ENCODE results near the gene PRTG.
A peak's percentile ranks its signal among the peaks of the same experiment; 100 is the strongest.
"Not testable (repeated sequence)": the region's sequence is repeated elsewhere in the genome, so short reads cannot be mapped to it uniquely, and the experiment has no call there.

The PRTG gene

DNA sequence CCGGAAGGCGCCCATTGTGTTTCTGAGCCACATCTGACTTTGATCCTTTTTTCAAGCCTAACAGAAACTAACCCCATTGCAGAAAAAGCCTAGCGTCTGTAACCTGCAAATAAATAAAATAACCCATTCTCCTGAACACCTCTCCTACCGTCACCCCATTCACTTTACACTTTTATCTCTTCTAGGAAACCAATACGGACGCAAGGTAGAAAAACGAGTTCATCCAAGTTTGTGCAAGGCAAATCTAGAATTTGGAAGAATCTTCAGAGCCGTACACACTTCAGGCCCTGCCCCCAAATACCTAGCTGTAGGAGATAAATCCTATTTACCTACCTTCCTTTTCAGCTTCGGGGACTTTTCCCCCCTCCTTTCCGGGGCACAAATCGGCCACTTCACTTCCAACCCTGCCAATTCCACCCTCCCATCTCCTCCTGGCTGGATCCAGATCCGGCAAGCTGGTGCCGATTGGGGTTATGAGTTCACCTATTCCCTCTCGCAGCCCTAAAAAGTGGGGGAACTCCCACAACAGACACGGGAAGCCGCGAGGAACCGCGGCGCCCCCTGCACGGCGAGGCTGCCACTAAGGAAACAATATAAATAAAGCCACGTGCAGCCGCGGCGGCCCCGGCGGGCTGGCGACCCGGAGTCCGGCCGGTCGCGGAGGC is 987 bp downstream of the PRTG start:
- DNase-seq (ENCODE audit: low spot score) = peak; percentile 73

- peak; percentile 56 for DNase-seq (ENCODE audit: low spot score)
These were observed 1.7 kb downstream of the PRTG start for GRCh38 chr15:55740981-55741832.

DNA sequence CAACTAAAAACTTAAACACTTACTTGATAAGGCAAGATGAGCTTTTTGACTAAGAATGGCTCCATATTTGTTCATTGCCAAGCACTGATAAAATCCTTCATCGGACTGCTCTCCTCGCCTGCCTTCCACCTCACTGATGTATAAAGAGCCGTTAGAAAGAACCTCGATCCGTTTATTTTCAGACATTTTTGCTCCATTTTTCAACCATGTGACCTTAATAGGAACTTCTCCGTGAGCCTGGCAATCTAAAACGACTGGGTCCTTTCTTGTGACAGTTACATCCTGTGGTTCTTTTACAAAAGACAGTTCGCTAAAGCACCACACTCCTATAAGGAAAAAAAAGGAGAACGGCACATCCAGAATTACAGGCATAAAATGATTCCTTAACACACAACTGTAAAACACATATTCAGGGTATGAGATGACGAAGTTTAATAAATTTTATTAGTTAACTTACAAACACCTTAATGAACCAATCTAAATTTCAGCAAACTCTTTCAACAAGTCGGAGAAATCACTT is 2.5 kb downstream of the PRTG start:
- no peak for DNase-seq (ENCODE audit: low spot score)

GRCh38 chr15:55739641-55740040 is 3.3 kb downstream of the PRTG start:
- DNase-seq (ENCODE audit: low spot score) = no peak

DNA sequence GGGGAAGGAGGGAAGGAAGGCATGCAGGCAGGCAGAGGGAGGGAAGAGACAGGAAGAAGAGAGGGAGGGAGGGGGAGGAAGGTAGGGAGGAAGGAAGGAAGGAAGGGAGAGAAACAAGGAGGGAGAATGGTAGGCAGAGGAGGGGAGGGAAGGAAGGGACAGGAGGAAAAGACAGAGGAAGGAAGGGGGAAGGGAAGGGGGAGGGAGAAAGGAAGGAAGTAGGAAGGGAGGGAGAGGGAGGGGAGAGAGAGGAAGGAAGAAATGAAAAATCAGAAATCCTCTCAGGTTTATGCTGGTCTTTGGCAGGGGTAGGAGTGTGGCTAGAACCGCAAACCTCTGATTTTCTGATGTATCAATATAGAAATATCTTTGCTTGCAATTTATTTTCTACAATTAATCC is 4.2 kb downstream of the PRTG start:
- no peak for DNase-seq (ENCODE audit: low spot score)

DNA sequence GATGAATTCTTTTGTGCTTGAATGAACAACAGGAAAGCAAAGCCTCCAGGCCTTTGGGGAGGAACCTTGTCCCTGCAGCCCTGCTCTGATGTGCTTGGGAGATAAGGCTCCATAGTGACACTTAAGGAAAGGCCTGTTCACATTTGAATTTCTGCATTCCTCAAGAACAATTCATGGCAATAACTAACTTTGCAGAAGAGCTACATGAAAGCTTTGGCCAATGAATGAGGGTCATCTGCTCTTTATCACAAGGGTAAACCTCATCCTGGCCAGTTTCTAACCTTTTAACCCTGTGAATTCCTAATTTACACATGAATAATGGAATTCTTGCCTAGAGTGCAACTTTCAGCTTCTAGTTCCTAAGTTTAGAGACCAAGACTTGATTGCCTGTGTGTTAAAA is 5.6 kb downstream of the PRTG start:
- no peak for DNase-seq (ENCODE audit: low spot score)

- DNase-seq (ENCODE audit: low spot score) = no peak
These were observed 6.2 kb downstream of the PRTG start for GRCh38 chr15:55736756-55737155.

DNA sequence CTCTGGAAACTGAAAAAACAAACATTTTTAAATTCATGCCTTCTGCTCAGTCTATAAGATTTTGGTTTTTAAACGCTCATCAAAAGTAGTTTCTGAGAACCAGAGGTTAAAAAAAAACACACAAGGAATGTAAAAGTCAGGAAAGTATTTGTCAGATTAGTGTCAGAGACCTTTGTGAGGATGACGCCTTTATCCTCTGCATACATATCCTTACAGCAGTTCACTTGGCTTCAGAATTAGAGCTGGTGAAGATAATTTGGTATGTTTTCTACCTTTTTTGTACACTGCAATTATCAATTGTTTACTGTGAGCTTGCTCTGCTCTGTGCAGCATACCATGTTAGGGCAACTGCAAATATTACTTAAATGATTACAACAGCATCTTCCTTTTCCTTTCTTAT is 8.3 kb downstream of the PRTG start:
- no peak for DNase-seq (ENCODE audit: low spot score)

DNA sequence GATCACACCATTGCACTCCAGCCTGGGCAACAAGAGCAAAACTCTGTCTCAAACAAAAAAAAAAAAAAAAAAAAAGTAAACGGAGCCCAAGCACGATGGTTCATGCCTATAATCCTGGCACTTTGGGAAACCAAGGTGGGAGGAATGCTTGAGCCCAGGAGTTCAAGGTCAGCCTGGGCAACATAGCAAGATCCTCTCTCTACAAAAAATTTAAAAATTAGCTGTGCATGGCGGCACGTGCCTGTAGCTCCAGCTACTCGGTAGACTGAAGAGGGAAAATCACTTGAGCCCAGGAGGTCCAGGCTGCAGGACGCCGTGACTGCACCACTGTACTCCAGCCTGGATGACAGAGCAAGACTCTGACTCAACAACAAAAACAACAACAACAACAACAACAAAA is 9.5 kb downstream of the PRTG start:
- DNase-seq (ENCODE audit: low spot score) = not testable (repeated sequence)

DNA sequence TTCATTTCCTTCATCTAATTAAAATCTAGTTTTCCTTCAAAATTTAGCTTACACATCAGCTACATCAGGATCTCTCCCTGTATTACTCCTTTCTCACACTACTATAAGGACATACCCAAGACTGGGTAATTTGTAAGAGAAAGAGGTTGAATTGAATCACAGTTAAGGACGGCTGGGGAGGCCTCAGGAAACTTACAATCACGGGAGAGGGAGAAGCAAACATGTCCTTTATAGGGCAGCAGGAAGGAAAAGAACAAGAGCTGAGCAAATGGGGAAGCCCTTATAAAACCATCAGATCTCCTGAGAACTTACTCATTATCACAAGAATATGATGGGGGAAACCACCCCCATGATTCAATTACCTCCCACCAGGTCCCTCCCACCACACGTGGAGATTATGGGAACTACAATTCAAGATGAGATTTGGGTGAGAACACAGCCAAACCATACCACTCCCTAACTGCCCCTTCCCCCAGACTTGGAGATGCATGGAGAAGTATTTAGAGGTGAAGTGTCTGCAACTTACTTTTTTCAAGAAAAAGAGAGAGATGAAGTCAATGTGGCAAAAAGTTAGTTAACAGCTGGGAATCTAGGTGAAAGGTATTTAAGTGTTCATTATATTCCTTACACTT is 21.3 kb downstream of the PRTG start:
- DNase-seq (ENCODE audit: low spot score) = no peak

- no peak for DNase-seq (ENCODE audit: low spot score)
These were observed 27.4 kb downstream of the PRTG start for GRCh38 chr15:55715355-55716076.

DNA sequence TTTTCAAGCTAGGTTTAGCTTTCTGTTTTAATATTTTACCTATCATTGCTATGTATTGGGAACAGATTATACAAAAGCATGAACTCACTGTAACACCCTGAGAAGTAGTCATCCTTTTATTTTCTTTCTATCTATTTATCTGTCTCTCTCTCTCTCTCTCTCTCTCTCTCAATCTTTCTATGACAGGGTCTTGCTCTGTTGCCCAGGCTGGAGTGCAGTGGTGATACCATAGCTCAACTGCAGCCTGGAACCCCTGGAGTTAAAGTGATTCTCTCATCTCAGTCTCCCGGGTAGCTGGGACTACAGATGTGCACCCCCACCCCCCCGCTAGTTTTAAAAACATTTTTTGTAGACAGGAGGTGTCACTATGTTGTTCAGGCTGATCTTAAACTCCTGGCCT is 28.9 kb downstream of the PRTG start:
- DNase-seq (ENCODE audit: low spot score) = no peak

GRCh38 chr15:55712363-55712762 is 30.6 kb downstream of the PRTG start:
- no peak for DNase-seq (ENCODE audit: low spot score)

DNA sequence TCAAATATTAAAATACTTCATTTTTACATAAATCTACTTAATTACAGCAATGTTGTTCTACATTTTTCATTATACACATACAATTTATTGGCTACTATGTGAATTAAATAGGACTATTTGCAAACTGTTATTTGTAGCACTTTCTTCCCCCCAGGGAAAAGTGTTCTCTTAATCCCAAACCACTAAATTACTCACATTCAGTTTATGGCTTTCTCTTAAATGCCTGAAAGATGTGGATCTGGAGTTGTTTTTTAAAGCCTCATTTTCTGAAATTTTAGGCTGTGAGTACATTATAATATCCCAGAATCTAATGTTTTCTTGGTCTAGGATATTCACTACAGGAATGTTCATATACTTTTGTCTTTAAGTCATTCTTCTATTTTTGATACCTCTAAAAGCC is 32.7 kb downstream of the PRTG start:
- DNase-seq (ENCODE audit: low spot score) = no peak

GRCh38 chr15:55709458-55709857 is 33.5 kb downstream of the PRTG start:
- DNase-seq (ENCODE audit: low spot score) = no peak

- DNase-seq (ENCODE audit: low spot score) = no peak
These were observed 34.2 kb downstream of the PRTG start for GRCh38 chr15:55708720-55709119.

DNA sequence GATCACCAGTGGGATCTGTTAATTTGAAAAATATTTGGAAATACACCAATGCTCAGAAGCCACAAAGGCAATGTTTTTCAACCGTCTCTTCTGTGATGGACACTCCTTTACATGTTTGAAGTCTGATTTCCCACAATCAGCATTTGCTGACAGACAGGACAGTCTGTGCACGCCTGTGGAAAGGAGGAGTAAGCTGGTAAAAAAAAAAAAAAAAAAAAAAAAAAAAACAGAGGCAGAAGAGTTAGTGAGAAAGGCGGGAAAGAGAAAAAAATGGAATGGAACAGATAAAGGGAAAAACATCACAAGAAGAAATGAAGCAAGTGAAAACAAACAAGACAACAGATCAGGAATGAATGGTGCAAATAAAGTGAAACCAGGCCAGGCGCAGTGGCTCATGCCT is 35.0 kb downstream of the PRTG start:
- no peak for DNase-seq (ENCODE audit: low spot score)

DNA sequence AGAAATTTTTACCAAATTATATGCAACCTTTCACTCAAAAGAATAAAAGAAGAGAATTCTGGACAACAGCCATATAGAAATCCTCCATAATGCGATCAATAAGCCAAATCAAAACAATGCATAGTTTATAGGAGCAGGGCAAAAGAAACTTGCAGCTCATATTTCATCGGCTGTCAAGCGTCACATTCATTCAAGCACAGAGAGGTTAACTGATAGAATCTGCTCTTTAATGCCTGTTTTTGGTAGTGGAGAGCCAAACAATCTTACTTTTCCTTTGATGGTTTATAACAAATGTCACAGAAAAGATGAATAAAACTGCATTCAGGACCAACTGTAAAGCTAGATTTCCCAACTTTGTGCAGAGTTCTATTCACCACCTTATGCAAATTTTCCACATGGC is 35.4 kb downstream of the PRTG start:
- no peak for DNase-seq (ENCODE audit: low spot score)

DNA sequence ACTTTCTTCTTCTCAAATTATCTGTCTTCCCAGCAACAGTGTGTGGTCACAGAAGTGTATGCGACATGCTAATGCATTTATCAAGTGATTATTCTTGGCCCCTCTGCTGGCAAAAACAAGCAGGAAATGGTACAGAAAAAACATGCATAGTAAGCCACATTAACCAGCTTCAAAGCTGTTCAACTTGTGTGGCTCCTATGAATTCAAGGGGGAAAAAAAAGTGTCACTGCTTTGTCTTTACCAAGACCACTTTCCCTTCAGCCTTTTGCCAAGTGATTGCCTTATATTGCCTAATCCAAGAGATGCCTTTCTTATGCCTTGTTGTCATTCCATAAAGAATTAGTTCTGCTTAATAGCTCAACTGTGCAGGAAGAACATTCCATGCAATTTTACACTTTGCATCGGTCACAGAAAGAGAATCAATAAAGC is 39.1 kb downstream of the PRTG start:
- no peak for DNase-seq (ENCODE audit: low spot score)

- DNase-seq (ENCODE audit: low spot score) = no peak
These were observed 42.1 kb downstream of the PRTG start for GRCh38 chr15:55700876-55701275.

GRCh38 chr15:55698653-55699052 is 44.3 kb downstream of the PRTG start:
- DNase-seq (ENCODE audit: low spot score) = no peak

DNA sequence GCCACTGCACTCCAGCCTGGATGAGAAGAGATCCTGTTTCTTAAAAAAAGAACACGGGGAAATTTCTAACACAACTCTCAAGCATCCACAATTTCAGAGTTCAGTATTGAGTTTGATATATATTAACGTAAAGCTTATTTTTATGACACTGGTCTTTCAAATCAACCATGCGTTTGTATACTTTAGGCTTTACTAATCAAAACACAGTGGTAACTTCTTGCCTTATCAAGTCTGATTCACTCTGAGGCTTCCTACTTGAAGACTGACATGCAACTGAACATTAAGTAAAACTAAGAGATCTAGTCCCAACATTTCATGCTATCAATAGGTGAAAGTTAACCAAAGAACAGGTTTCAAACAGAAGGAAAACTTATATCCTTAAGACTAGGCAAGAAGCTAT is 46.7 kb downstream of the PRTG start:
- no peak for DNase-seq (ENCODE audit: low spot score)
